ENCODE measurements around the gene INSYN1.

INSYN1 gene

GRCh38 chr15:73747847-73748590, 5.1 kb downstream of the INSYN1 start:
- H3K4me3 ChIP-seq (ENCODE audit: low read depth, low read length), result no peak overlapping the region
- DNase-seq (ENCODE audit: low read depth, low spot score), result no peak
- no peak for TF ChIP-seq CTCF (IDR thresholded peaks at IDR 0.05; ENCODE audit: insufficient read depth, low read length, missing control alignments)
- ChIA-PET POLR2A (no interaction called here), CTCF (interaction anchor here (1.0 to 1.1 kb wide), 2 partner anchors 14 to 126 kb away, joined by 3 to 5 read pairs; partner anchors contain the start of gene TBC1D21)

GRCh38 chr15:73746883-73747282, 6.3 kb downstream of the INSYN1 start:
- no peak for TF ChIP-seq CTCF (IDR thresholded peaks at IDR 0.05; ENCODE audit: insufficient read depth, low read length, missing control alignments)
- CTCF ChIA-PET, result interaction anchor here (1.0 kb wide), 1 partner anchor 13 kb away, joined by 3 read pairs; no protein-coding TSS in a partner anchor
- DNase-seq (ENCODE audit: low read depth, low spot score), result no peak
- POLR2A ChIA-PET, result no interaction called here
- H3K4me3 ChIP-seq (ENCODE audit: low read depth, low read length), result no peak overlapping the region

- POLR2A ChIA-PET, result no interaction called here
- H3K4me3 ChIP-seq (ENCODE audit: low read depth, low read length), result no peak overlapping the region
- CTCF ChIA-PET, result no interaction called here
- DNase-seq (ENCODE audit: low read depth, low spot score), result no peak
- no peak for TF ChIP-seq CTCF (IDR thresholded peaks at IDR 0.05; ENCODE audit: insufficient read depth, low read length, missing control alignments)
Measured at GRCh38 chr15:73746261-73746660, 6.9 kb downstream of the INSYN1 start.

- POLR2A ChIA-PET, result no interaction called here
- no peak for TF ChIP-seq CTCF (IDR thresholded peaks at IDR 0.05; ENCODE audit: insufficient read depth, low read length, missing control alignments)
Measured at GRCh38 chr15:73745073-73745472, 8.1 kb downstream of the INSYN1 start.

GRCh38 chr15:73744293-73744692, 8.9 kb downstream of the INSYN1 start:
- DNase-seq (ENCODE audit: low read depth, low spot score), result no peak
- POLR2A ChIA-PET, result no interaction called here
- TF ChIP-seq CTCF (IDR thresholded peaks at IDR 0.05; ENCODE audit: insufficient read depth, low read length, missing control alignments), result no peak
- no peak overlapping the region for H3K4me3 ChIP-seq (ENCODE audit: low read depth, low read length)
- CTCF ChIA-PET, result no interaction called here

More at GRCh38 chr15:73745073-73745472, 8.1 kb downstream of the INSYN1 start:
- DNase-seq (ENCODE audit: low read depth, low spot score), result no peak
- CTCF ChIA-PET, result interaction anchor here (1.3 kb wide), 1 partner anchor 40 kb away, joined by 5 read pairs; no protein-coding TSS in a partner anchor
- no peak overlapping the region for H3K4me3 ChIP-seq (ENCODE audit: low read depth, low read length)

GRCh38 chr15:73741321-73741836, 11.8 kb downstream of the INSYN1 start:
- POLR2A ChIA-PET, result no interaction called here
- CTCF ChIA-PET, result interaction anchor here (1.0 kb wide), 1 partner anchor 21 kb away, joined by 3 read pairs; no protein-coding TSS in a partner anchor
- TF ChIP-seq CTCF (IDR thresholded peaks at IDR 0.05; ENCODE audit: insufficient read depth, low read length, missing control alignments), result no peak
- H3K4me3 ChIP-seq (ENCODE audit: low read depth, low read length), result no peak overlapping the region
- no peak for DNase-seq (ENCODE audit: low read depth, low spot score)
